Common myeloid progenitor, CD34-positive (primary cell): ENCODE data around the gene KHK.

Experiments
- CTCF ChIA-PET: fragments of 350-600 bp; sonication (Branson Sonifier 250); formaldehyde crosslinking; loops from one replicate; lab custom pipeline; 2021; ENCODE audit warnings: antibody characterized with exemption; lab: Charles Lee
- POLR2A ChIA-PET: fragments of 350-600 bp; sonication (Branson Sonifier 250); formaldehyde crosslinking; loops from one replicate; lab custom pipeline; 2021; ENCODE audit warnings: antibody characterized with exemption; lab: Charles Lee
- DNase-seq, 3 donors: peaks; one replicate each; pipeline versions ENCODE4 v3.0.0 to v3.0.0-alpha.2; 2013
- H3K27ac ChIP-seq, 2 experiments: 1 replicate in 1 of 2; 2 replicates in 1 of 2; pipeline ENCODE4 v1.7.0; 2013; ENCODE audit warnings: inconsistent platforms in 2 of 2, low read length in 2 of 2, mild to moderate bottlenecking in 2 of 2, low read depth in 1 of 2, moderate library complexity in 1 of 2; ENCODE audit not compliant: severe bottlenecking in 2 of 2, insufficient read depth in 1 of 2, poor library complexity in 1 of 2
- H3K27me3 ChIP-seq, 5 experiments: replicated peaks in 2 of 5; 1 replicate in 3 of 5; 2 replicates in 2 of 5; pipeline versions ENCODE4 v1.6.1 to v1.7.0; 2013; ENCODE audit warnings: low read length in 4 of 5, mild to moderate bottlenecking in 2 of 5, moderate library complexity in 2 of 5, inconsistent platforms in 1 of 5; ENCODE audit not compliant: insufficient read depth in 5 of 5, control insufficient read depth in 4 of 5
- H3K36me3 ChIP-seq, 4 experiments: 1 replicate in 2 of 4; 2 replicates in 2 of 4; pipeline versions ENCODE4 v1.6.1 to v1.7.0; 2013; ENCODE audit warnings: low read length in 3 of 4, control low read depth in 1 of 4, mild to moderate bottlenecking in 1 of 4; ENCODE audit not compliant: control insufficient read depth in 4 of 4, insufficient read depth in 4 of 4
- H3K4me1 ChIP-seq, 4 experiments: 1 replicate in 3 of 4; 2 replicates in 1 of 4; pipeline versions ENCODE4 v1.6.1 to v1.7.1; 2013; ENCODE audit warnings: low read length in 3 of 4, mild to moderate bottlenecking in 3 of 4, control low read depth in 1 of 4, inconsistent platforms in 1 of 4, moderate library complexity in 1 of 4; ENCODE audit not compliant: control insufficient read depth in 4 of 4, insufficient read depth in 4 of 4; ENCODE audit errors: control extremely low read depth in 1 of 4
- H3K4me3 ChIP-seq, 7 experiments: 1 replicate in 4 of 7; 2 replicates in 3 of 7; pipeline versions ENCODE4 v1.5.1 to v1.7.0; 2013; ENCODE audit warnings: mild to moderate bottlenecking in 7 of 7, low read length in 6 of 7, moderate library complexity in 6 of 7, inconsistent platforms in 2 of 7, low read depth in 2 of 7, control low read depth in 1 of 7; ENCODE audit not compliant: insufficient read depth in 4 of 7, control insufficient read depth in 1 of 7; ENCODE audit errors: extremely low read depth in 1 of 7
- H3K9me3 ChIP-seq, 5 experiments: 1 replicate in 4 of 5; 2 replicates in 1 of 5; pipeline versions ENCODE4 v1.6.1 to v1.7.1; 2013; ENCODE audit warnings: low read length in 4 of 5, mild to moderate bottlenecking in 2 of 5, inconsistent platforms in 1 of 5, low read depth in 1 of 5, moderate library complexity in 1 of 5; ENCODE audit not compliant: control insufficient read depth in 4 of 5, insufficient read depth in 2 of 5; ENCODE audit errors: control extremely low read depth in 1 of 5
- WGBS: methylation state at CpG from one replicate; pipeline ENCODE4 v1.1.5; 2013; ENCODE audit not compliant: insufficient coverage; 5-methylcytosine and 5-hydroxymethylcytosine counted together

KHK gene

DNA sequence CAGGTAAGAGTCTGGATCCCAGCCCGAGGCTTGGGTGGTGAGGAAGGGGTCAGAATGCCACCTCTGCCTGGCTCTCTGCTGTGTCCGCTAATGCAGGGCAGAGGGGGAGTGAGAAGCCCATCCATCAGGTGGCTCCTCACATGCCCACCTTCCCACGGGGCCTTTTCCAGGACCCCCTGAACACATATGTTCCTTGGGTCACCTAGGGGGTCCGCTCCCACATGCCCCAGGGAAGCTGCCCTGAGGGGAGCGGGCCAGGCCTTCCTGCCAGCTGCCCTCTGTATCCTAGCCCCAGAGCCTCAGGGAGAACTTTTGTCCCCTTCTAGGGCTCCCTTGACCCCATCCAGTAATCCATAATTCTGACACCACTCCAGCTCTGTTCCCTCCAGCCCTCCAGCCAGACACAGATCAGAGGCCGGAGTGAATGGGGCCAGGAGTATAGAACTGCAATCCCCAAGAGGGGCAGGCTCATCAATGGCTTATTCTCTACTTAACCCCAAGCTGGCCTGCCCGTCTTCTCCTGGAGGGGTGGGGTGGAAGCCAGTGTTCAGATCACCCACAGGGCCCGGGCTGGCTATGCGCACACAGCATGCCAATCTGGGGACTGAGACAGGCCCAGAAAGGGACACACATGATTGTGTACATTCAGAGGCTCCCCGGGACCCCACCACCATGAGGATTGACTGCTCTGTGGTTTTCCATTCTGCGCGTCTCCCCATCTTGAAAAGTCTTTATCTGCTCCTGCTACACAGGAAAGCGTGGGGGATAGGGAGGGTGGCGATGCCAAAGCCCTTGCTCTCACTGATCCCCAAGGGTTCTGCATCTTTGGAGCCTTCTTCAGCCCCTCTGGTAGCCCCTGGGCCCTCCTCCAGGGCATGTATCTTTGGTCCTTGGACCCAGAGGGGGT lies 7.1 kb upstream of the KHK start:
- Histone ChIP-seq H3K4me1 (peaks cover 11 to 93% (median 70%) of the 10 kb centered on the region in 4 experiments), H3K27me3 (no peaks in the 10 kb centered on the region), H3K4me3 (peak overlapping the region in 5 of 7 experiments; percentile 19 to 78 (median 66)), H3K36me3 (peaks cover 0 to 6% (median 3%) of the 10 kb centered on the region in 4 experiments), H3K27ac (peak overlapping the region in 1 of 2 experiments; percentile 34), H3K9me3 (no peaks in the 10 kb centered on the region)
- 63% methylated on average over 7 of the region's 14 CpGs for WGBS
- peak in 2 of 3 donors; percentile 17 to 24 for DNase-seq
- ChIA-PET POLR2A (interaction anchor here (1.7 kb wide), 1 partner anchor 8 kb away, joined by 12 read pairs; the partner anchor contains the start of gene OST4), CTCF (interaction anchor here (1.2 to 28.0 kb wide), 3 partner anchors 7 to 26 kb away, joined by 4 to 381 read pairs (median 28); partner anchors contain the start of genes AGBL5 and OST4)

DNA sequence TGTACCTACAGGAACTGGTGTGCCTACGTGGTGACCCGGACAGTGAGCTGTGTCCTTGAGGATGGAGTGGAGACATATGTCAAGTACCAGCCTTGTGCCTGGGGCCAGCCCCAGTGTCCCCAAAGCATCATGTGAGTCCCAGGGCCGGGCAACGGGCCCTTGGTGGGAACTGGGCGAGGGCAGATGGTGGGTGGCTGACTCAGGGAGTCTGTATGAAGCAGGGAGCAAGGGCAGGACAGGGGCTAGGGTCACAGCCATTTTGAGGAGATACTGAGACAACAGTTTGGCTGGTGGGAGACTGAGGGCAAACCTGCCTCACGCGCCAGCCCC lies 6.5 kb upstream of the KHK start:
- H3K27me3 ChIP-seq: no peaks in the 10 kb centered on the region
- 93% methylated on average over 7 of the region's 7 CpGs for WGBS
- peaks cover 5 to 89% (median 65%) of the 10 kb centered on the region in 4 experiments for H3K4me1 ChIP-seq
- H3K27ac ChIP-seq: peak overlapping the region in 1 of 2 experiments; percentile 23
- ChIA-PET CTCF (interaction anchor here (1.2 to 28.0 kb wide), 3 partner anchors 8 to 26 kb away, joined by 4 to 381 read pairs (median 28); partner anchors contain the start of genes AGBL5 and OST4), POLR2A (interaction anchor here (1.7 kb wide), 1 partner anchor 8 kb away, joined by 12 read pairs; the partner anchor contains the start of gene OST4)
- H3K4me3 ChIP-seq: peak overlapping the region in 4 of 7 experiments; percentile 28 to 78 (median 65)
- peaks cover 0 to 10% (median 3%) of the 10 kb centered on the region in 4 experiments for H3K36me3 ChIP-seq
- DNase-seq: no peak
- H3K9me3 ChIP-seq: no peaks in the 10 kb centered on the region

DNA sequence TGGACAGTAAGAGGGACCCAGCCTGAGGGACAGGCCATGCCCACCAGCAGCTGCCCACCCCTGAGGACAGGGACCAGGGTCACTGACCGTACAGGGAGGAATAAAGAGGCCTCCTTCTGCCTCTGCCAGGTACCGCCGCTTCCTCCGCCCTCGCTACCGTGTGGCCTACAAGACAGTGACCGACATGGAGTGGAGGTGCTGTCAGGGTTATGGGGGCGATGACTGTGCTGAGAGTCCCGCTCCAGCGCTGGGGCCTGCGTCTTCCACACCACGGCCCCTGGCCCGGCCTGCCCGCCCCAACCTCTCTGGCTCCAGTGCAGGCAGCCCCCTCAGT lies 6.0 kb upstream of the KHK start:
- Histone ChIP-seq H3K36me3 (peaks cover 0 to 12% (median 3%) of the 10 kb centered on the region in 4 experiments), H3K27ac (peak overlapping the region in 1 of 2 experiments; percentile 23), H3K27me3 (no peaks in the 10 kb centered on the region), H3K4me1 (peaks cover 7 to 89% (median 65%) of the 10 kb centered on the region in 4 experiments), H3K9me3 (no peaks in the 10 kb centered on the region), H3K4me3 (peak overlapping the region in 3 of 7 experiments; percentile 26 to 66 (median 64))
- ChIA-PET POLR2A (interaction anchor here (1.2 to 1.7 kb wide), 4 partner anchors 9 to 54 kb away, joined by 4 to 12 read pairs (median 6); partner anchors contain the start of genes AGBL5, OST4 and PREB), CTCF (interaction anchor here (1.2 to 28.0 kb wide), 8 partner anchors 8 to 64 kb away, joined by 3 to 381 read pairs (median 4); partner anchors contain the start of genes AGBL5 and OST4)
- WGBS: 96% methylated on average over 13 of the region's 14 CpGs
- no peak for DNase-seq

DNA sequence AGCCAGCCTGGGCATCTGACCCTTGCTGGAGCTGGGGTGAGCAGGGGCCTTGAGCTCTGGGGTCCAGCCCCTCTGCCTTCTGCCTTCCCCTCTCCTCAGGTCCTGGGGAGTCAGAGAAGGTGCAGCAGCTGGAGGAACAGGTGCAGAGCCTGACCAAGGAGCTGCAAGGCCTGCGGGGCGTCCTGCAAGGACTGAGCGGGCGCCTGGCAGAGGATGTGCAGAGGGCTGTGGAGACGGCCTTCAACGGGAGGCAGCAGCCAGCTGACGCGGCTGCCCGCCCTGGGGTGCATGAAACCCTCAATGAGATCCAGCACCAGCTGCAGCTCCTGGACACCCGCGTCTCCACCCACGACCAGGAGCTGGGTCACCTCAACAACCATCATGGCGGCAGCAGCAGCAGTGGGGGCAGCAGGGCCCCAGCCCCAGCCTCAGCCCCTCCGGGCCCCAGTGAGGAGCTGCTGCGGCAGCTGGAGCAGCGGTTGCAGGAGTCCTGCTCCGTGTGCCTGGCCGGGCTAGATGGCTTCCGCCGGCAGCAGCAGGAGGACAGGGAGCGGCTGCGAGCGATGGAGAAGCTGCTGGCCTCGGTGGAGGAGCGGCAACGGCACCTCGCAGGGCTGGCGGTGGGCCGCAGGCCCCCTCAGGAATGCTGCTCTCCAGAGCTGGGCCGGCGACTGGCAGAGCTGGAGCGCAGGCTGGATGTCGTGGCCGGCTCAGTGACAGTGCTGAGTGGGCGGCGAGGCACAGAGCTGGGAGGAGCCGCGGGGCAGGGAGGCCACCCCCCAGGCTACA lies 4.4 kb upstream of the KHK start:
- 95% methylated on average over 35 of the region's 38 CpGs for WGBS
- peaks cover 0 to 12% (median 3%) of the 10 kb centered on the region in 4 experiments for H3K36me3 ChIP-seq
- no peak for DNase-seq
- no peaks in the 10 kb centered on the region for H3K9me3 ChIP-seq
- ChIA-PET CTCF (interaction anchor here (0.8 to 28.0 kb wide), 17 partner anchors 9 to 217 kb away, joined by 3 to 381 read pairs (median 3); partner anchors contain the start of genes AGBL5, OST4 and TMEM214), POLR2A (interaction anchor here (1.2 to 1.3 kb wide), 3 partner anchors 31 to 52 kb away, joined by 4 to 7 read pairs (median 4); partner anchors contain the start of genes AGBL5 and PREB)
- no peaks in the 10 kb centered on the region for H3K27me3 ChIP-seq
- H3K4me1 ChIP-seq: peaks cover 7 to 87% (median 71%) of the 10 kb centered on the region in 4 experiments
- peak overlapping the region in 4 of 7 experiments; percentile 42 to 63 (median 58) for H3K4me3 ChIP-seq
- peak overlapping the region; percentile 26 to 86 for H3K27ac ChIP-seq

DNA sequence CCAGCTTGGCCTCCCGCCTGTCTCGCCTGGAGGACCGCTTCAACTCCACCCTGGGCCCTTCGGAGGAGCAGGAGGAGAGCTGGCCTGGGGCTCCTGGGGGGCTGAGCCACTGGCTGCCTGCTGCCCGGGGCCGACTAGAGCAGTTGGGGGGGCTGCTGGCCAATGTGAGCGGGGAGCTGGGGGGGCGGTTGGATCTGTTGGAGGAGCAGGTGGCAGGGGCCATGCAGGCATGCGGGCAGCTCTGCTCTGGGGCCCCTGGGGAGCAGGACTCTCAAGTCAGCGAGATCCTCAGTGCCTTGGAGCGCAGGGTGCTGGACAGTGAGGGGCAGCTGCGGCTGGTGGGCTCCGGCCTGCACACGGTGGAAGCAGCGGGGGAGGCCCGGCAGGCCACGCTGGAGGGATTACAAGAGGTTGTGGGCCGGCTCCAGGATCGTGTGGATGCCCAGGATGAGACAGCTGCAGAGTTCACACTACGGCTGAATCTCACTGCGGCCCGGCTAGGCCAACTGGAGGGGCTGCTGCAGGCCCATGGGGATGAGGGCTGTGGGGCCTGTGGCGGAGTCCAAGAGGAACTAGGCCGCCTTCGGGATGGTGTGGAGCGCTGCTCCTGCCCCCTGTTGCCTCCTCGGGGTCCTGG lies 3.7 kb upstream of the KHK start:
- DNase-seq: no peak
- peaks cover 7 to 85% (median 73%) of the 10 kb centered on the region in 4 experiments for H3K4me1 ChIP-seq
- no peak overlapping the region for H3K4me3 ChIP-seq
- WGBS: 94% methylated on average over 19 of the region's 27 CpGs
- H3K27me3 ChIP-seq: no peaks in the 10 kb centered on the region
- no peaks in the 10 kb centered on the region for H3K9me3 ChIP-seq
- peak overlapping the region in 1 of 2 experiments; percentile 86 for H3K27ac ChIP-seq
- peaks cover 0 to 12% (median 3%) of the 10 kb centered on the region in 4 experiments for H3K36me3 ChIP-seq
- CTCF ChIA-PET: interaction anchor here (0.8 to 28.0 kb wide), 12 partner anchors 8 to 217 kb away, joined by 3 to 381 read pairs (median 3); partner anchors contain the start of genes AGBL5, OST4 and TMEM214
- POLR2A ChIA-PET: no interaction called here
